ENCODE measurements around the gene FSTL4. TPM values are rescaled to one million over a fixed set of nuclear protein-coding genes. Genes with fewer than 3 reads are reported as not detected.

FSTL4 gene
- total RNA-seq, 1 experiment from 2014 or later = 0.12 TPM

DNA sequence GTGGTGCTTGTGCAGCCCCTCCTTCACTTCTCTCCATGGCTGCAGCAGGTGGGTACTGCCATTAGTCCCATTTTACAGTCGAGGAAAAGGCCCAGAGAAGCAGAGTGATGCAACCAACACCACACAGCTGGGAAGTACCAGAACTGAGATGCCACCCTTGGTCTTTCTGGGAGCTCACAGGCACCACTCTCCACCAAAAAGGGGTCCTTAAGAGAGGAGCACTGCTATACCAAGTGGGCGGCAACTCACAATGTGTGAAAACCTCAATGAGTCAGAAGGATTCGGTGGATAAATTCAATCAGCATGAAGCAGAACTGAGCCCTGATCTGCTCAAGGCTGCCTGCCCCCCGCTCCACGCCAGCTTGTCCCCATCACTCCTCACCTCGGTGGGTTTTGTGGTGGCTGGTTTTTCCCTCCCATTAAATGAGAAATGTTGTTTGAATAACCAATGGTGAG lies 213.7 kb downstream of the FSTL4 start:
- BruUV-seq (replicated peaks) = no TSS peak
- H3K9me3 Mint-ChIP-seq (ENCODE audit: unreplicated experiment) = peaks cover 7% of the 10 kb centered on the region
- H3K27me3 Mint-ChIP-seq (ENCODE audit: insufficient read depth, unreplicated experiment) = no peaks in the 10 kb centered on the region
- H3K27ac Mint-ChIP-seq (ENCODE audit: low read depth, unreplicated experiment) = no peak overlapping the region
- intact Hi-C loops (cut with micrococcal nuclease) = no loop called here
- no peaks in the 10 kb centered on the region for H3K36me3 Mint-ChIP-seq (ENCODE audit: insufficient read depth, unreplicated experiment)
- no peak for DNase-seq (ENCODE audit: unreplicated experiment)
- H3K4me1 Mint-ChIP-seq (ENCODE audit: insufficient read depth, unreplicated experiment) = no peaks in the 10 kb centered on the region
- TF ChIP-seq CTCF (IDR thresholded peaks at IDR 0.05; ENCODE audit: unreplicated experiment) = no peak
- ChIA-PET POLR2A (no interaction called here), CTCF (interaction anchor here (0.6 to 1.3 kb wide), 2 partner anchors 10 to 96 kb away, joined by 3 to 10 read pairs; no protein-coding TSS in a partner anchor)
- H3K4me3 Mint-ChIP-seq (ENCODE audit: unreplicated experiment) = no peak overlapping the region

- H3K4me1 Mint-ChIP-seq (ENCODE audit: insufficient read depth, unreplicated experiment) = no peaks in the 10 kb centered on the region
- DNase-seq (ENCODE audit: unreplicated experiment) = no peak
- no peak overlapping the region for H3K27ac Mint-ChIP-seq (ENCODE audit: low read depth, unreplicated experiment)
- ChIA-PET POLR2A (no interaction called here), CTCF (interaction anchor here (0.6 to 2.3 kb wide), 3 partner anchors 26 to 142 kb away, joined by 3 to 8 read pairs (median 3); no protein-coding TSS in a partner anchor)
- TF ChIP-seq CTCF (IDR thresholded peaks at IDR 0.05; ENCODE audit: unreplicated experiment) = no peak
- H3K4me3 Mint-ChIP-seq (ENCODE audit: unreplicated experiment) = no peak overlapping the region
- H3K27me3 Mint-ChIP-seq (ENCODE audit: insufficient read depth, unreplicated experiment) = no peaks in the 10 kb centered on the region
- no peaks in the 10 kb centered on the region for H3K36me3 Mint-ChIP-seq (ENCODE audit: insufficient read depth, unreplicated experiment)
- BruUV-seq (replicated peaks) = no TSS peak
- intact Hi-C loops (cut with micrococcal nuclease) = no loop called here
- H3K9me3 Mint-ChIP-seq (ENCODE audit: unreplicated experiment) = peaks cover 7% of the 10 kb centered on the region
Observed at GRCh38 chr5:133397990-133398645, 214.2 kb downstream of the FSTL4 start.

DNA sequence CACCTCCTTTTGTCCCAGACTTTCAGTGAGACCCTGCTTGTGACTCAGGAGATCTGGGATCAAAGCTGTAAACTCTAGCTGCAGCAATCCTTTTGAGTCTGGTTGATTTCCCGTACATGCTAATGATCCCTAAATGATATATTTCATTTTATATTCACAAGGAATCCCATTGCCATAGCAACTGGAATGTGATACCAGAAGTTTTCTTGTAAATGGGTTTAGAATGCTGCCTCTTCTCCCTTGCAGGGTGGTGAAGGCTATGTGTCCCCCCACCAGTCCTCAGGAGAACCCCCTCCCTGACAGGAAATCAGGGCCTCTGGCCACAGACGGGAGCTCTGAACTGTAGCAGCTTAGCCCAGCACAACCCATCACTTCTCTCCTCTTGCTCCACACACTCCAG lies 215.0 kb downstream of the FSTL4 start:
- ChIA-PET CTCF (interaction anchor here (0.6 to 2.3 kb wide), 3 partner anchors 27 to 582 kb away, joined by 3 to 8 read pairs (median 3); no protein-coding TSS in a partner anchor), POLR2A (no interaction called here)
- intact Hi-C loops (cut with micrococcal nuclease) = no loop called here
- no peak for DNase-seq (ENCODE audit: unreplicated experiment)
- no peak for TF ChIP-seq CTCF (IDR thresholded peaks at IDR 0.05; ENCODE audit: unreplicated experiment)
- no peaks in the 10 kb centered on the region for H3K36me3 Mint-ChIP-seq (ENCODE audit: insufficient read depth, unreplicated experiment)
- H3K9me3 Mint-ChIP-seq (ENCODE audit: unreplicated experiment) = peaks cover 7% of the 10 kb centered on the region
- no peaks in the 10 kb centered on the region for H3K4me1 Mint-ChIP-seq (ENCODE audit: insufficient read depth, unreplicated experiment)
- no peaks in the 10 kb centered on the region for H3K27me3 Mint-ChIP-seq (ENCODE audit: insufficient read depth, unreplicated experiment)
- no peak overlapping the region for H3K27ac Mint-ChIP-seq (ENCODE audit: low read depth, unreplicated experiment)
- no peak overlapping the region for H3K4me3 Mint-ChIP-seq (ENCODE audit: unreplicated experiment)
- BruUV-seq (replicated peaks) = no TSS peak

- no peaks in the 10 kb centered on the region for H3K4me1 Mint-ChIP-seq (ENCODE audit: insufficient read depth, unreplicated experiment)
- intact Hi-C loops (cut with micrococcal nuclease) = no loop called here
- DNase-seq (ENCODE audit: unreplicated experiment) = no peak
- H3K36me3 Mint-ChIP-seq (ENCODE audit: insufficient read depth, unreplicated experiment) = no peaks in the 10 kb centered on the region
- H3K27me3 Mint-ChIP-seq (ENCODE audit: insufficient read depth, unreplicated experiment) = no peaks in the 10 kb centered on the region
- no TSS peak for BruUV-seq (replicated peaks)
- no peak overlapping the region for H3K27ac Mint-ChIP-seq (ENCODE audit: low read depth, unreplicated experiment)
- H3K4me3 Mint-ChIP-seq (ENCODE audit: unreplicated experiment) = no peak overlapping the region
- peaks cover 7% of the 10 kb centered on the region for H3K9me3 Mint-ChIP-seq (ENCODE audit: unreplicated experiment)
- CTCF ChIA-PET = interaction anchor here (1.0 to 2.3 kb wide), 2 partner anchors 27 to 582 kb away, joined by 3 to 8 read pairs; no protein-coding TSS in a partner anchor
- POLR2A ChIA-PET = interaction anchor here (0.7 kb wide), 1 partner anchor 38 kb away, joined by 4 read pairs; no protein-coding TSS in a partner anchor
- no peak for TF ChIP-seq CTCF (IDR thresholded peaks at IDR 0.05; ENCODE audit: unreplicated experiment)
Observed at GRCh38 chr5:133396814-133397213, 215.5 kb downstream of the FSTL4 start.
